Testis (tissue), 3 donors: ENCODE results near the gene BLVRA. TPM values are rescaled to one million over a fixed set of nuclear protein-coding genes. Genes with fewer than 3 reads are reported as not detected.

Experiments
- DNase-seq: peaks from one replicate; pipeline ENCODE4 v3.0.0-alpha.2; 2019
- H3K27ac ChIP-seq, 2 donors: fragments of 200-600 bp; sonication (generic); one replicate each; pipeline ENCODE4 v1.5.1; 2019
- H3K27me3 ChIP-seq: fragments of 200-600 bp; sonication (generic); one replicate; pipeline ENCODE4 v1.5.1; 2019
- H3K36me3 ChIP-seq: fragments of 200-600 bp; sonication (generic); one replicate; pipeline ENCODE4 v1.5.1; 2017; ENCODE audit warnings: low read depth; ENCODE audit errors: missing control alignments
- H3K4me1 ChIP-seq: fragments of 200-600 bp; sonication (generic); one replicate; pipeline ENCODE4 v1.5.1; 2019
- H3K4me3 ChIP-seq, 2 donors: fragments of 200-600 bp; sonication (generic); one replicate each; pipeline ENCODE4 v1.5.1; 2017 to 2019
- H3K9me3 ChIP-seq: fragments of 200-600 bp; sonication (generic); one replicate; pipeline ENCODE4 v1.5.1; 2017
- CTCF ChIP-seq, 3 experiments: fragments of 450-650 bp in 2 of 3; fragments of 200-600 bp in 1 of 3; sonication (generic) in 1 of 3; IDR thresholded peaks; one replicate each; pipeline ENCODE4 v1.5.1; 2016 to 2019; ENCODE audit warnings: antibody characterized with exemption in 3 of 3, mild to moderate bottlenecking in 2 of 3, moderate library complexity in 1 of 3
- POLR2A ChIP-seq: fragments of 450-650 bp; IDR thresholded peaks from one replicate; pipeline ENCODE4 v1.6.1; 2017; ENCODE audit warnings: antibody characterized with exemption, mild to moderate bottlenecking, moderate library complexity
- WGBS, 2 donors: methylation state at CpG; one replicate each; pipeline ENCODE4 v1.1.5; 2018; 5-methylcytosine and 5-hydroxymethylcytosine counted together
- intact Hi-C: fragments of 100-400 bp; cut with DNase I; formaldehyde crosslinking; loops from one replicate; pipeline ENCODE4 v1.15.1; 2023; ENCODE audit warnings: low total_unique reads
- polyA plus RNA-seq: library from polyadenylated mRNA; stranded (reverse); fragments of 350-450 nt; fragmentation: Illumina TruSeq; extraction: RNeasy Lipid Tissue Mini Kit (QIAGEN cat#74804); gene quantifications from one replicate; pipeline ENCODE4 v1.2.3, GENCODE V29; 2014; ENCODE audit warnings: low read depth, low replicate concordance; ENCODE audit not compliant: insufficient read depth
- total RNA-seq, 2 donors: library from RNA; depleted of rRNA; stranded (reverse); fragments of >200 nt; gene quantifications; one replicate each; pipeline ENCODE4 v1.2.3, GENCODE V29; 2016

Gene BLVRA
- total and polyA plus RNA-seq, 3 donors from 2014 or later: 16.8 to 33.7 (median 20.2) TPM

GRCh38 chr7:43747328-43748105, 11.0 kb upstream of the BLVRA start:
- intact Hi-C loops: no loop called here
- Histone ChIP-seq H3K4me3 (no peak overlapping the region), H3K9me3 (no peaks in the 10 kb centered on the region)

GRCh38 chr7:43749383-43749940, 9.0 kb upstream of the BLVRA start:
- TF ChIP-seq POLR2A (no peak), CTCF (IDR thresholded peaks at IDR 0.05) (no peak)
- 30 to 69% methylated on average over 2 to 4 of the region's 5 CpGs for WGBS, 2 donors
- H3K4me3 ChIP-seq: no peak overlapping the region
- H3K4me1 ChIP-seq: no peaks in the 10 kb centered on the region
- no peaks in the 10 kb centered on the region for H3K36me3 ChIP-seq
- intact Hi-C loops: no loop called here
- no peaks in the 10 kb centered on the region for H3K9me3 ChIP-seq
- H3K27ac ChIP-seq: no peak overlapping the region
- no peak for DNase-seq
- no peaks in the 10 kb centered on the region for H3K27me3 ChIP-seq

More at GRCh38 chr7:43747328-43748105, 11.0 kb upstream of the BLVRA start:
- TF ChIP-seq POLR2A: no peak
- TF ChIP-seq CTCF (IDR thresholded peaks at IDR 0.05): no peak
- DNase-seq: no peak
- H3K4me1 ChIP-seq: no peaks in the 10 kb centered on the region
- 87 to 89% methylated on average over 9 of the region's 9 CpGs for WGBS, 2 donors
- H3K27me3 ChIP-seq: no peaks in the 10 kb centered on the region
- no peak overlapping the region for H3K27ac ChIP-seq
- H3K36me3 ChIP-seq: no peaks in the 10 kb centered on the region

GRCh38 chr7:43750016-43750887, 8.2 kb upstream of the BLVRA start:
- Histone ChIP-seq H3K27ac (no peak overlapping the region), H3K27me3 (no peaks in the 10 kb centered on the region), H3K36me3 (no peaks in the 10 kb centered on the region), H3K9me3 (no peaks in the 10 kb centered on the region), H3K4me1 (no peaks in the 10 kb centered on the region), H3K4me3 (no peak overlapping the region)
- 79 to 88% methylated on average over 5 to 13 of the region's 14 CpGs for WGBS, 2 donors
- intact Hi-C loops: no loop called here
- no peak for DNase-seq
- no peak for TF ChIP-seq CTCF (IDR thresholded peaks at IDR 0.05)
- TF ChIP-seq POLR2A: no peak

GRCh38 chr7:43752411-43752810, 6.1 kb upstream of the BLVRA start:
- Histone ChIP-seq H3K4me3 (no peak overlapping the region), H3K27me3 (no peaks in the 10 kb centered on the region), H3K27ac (no peak overlapping the region), H3K4me1 (no peaks in the 10 kb centered on the region), H3K9me3 (no peaks in the 10 kb centered on the region), H3K36me3 (no peaks in the 10 kb centered on the region)
- no peak for TF ChIP-seq CTCF (IDR thresholded peaks at IDR 0.05)
- TF ChIP-seq POLR2A: no peak
- intact Hi-C loops: no loop called here
- 78 to 92% methylated on average over 3 of the region's 3 CpGs for WGBS, 2 donors
- no peak for DNase-seq
